Heart left ventricle (tissue), 16 donors: ENCODE data around the gene SEC62. TPM values are rescaled to one million over a fixed set of nuclear protein-coding genes. Genes with fewer than 3 reads are reported as not detected.

Experiments used
- ATAC-seq, 4 donors: fragments of 200-7000 bp; cut with Tn5 transposase; one replicate each; pipeline ENCODE4 v1.9.1; 2020 to 2022; ENCODE audit warnings: moderate library complexity in 4 of 4, mild to moderate bottlenecking in 3 of 4, moderate number of reproducible peaks in 1 of 4
- DNase-seq, 5 donors: peaks; one replicate each; pipeline ENCODE4 v3.0.0-alpha.2; 2020
- H3K27ac ChIP-seq, 12 donors: fragments of 200-600 bp; sonication (generic) in 4 of 12; one replicate each; pipeline versions ENCODE4 v1.5.0 to v1.8.0; 2016 to 2022; ENCODE audit warnings: mild to moderate bottlenecking in 2 of 12
- H3K27me3 ChIP-seq, 9 donors: fragments of 200-600 bp; sonication (generic) in 2 of 9; one replicate each; pipeline versions ENCODE4 v1.5.1 to v1.8.0; 2016 to 2022; ENCODE audit warnings: mild to moderate bottlenecking in 3 of 9
- H3K36me3 ChIP-seq, 9 donors: fragments of 200-600 bp; sonication (generic) in 2 of 9; one replicate each; pipeline versions ENCODE4 v1.5.0 to v1.8.0; 2018 to 2022; ENCODE audit warnings: mild to moderate bottlenecking in 2 of 9
- H3K4me1 ChIP-seq, 12 donors: fragments of 200-600 bp; sonication (generic) in 4 of 12; one replicate each; pipeline versions ENCODE4 v1.5.0 to v1.8.0; 2016 to 2022; ENCODE audit warnings: mild to moderate bottlenecking in 3 of 12
- H3K4me3 ChIP-seq, 12 donors: fragments of 200-600 bp; sonication (generic) in 4 of 12; one replicate each; pipeline versions ENCODE4 v1.5.0 to v1.8.0; 2017 to 2022; ENCODE audit warnings: mild to moderate bottlenecking in 9 of 12, moderate library complexity in 4 of 12
- H3K9me3 ChIP-seq, 12 donors: fragments of 200-600 bp; sonication (generic) in 4 of 12; one replicate each; pipeline versions ENCODE4 v1.5.0 to v1.8.0; 2016 to 2022; ENCODE audit warnings: mild to moderate bottlenecking in 1 of 12
- POLR2A ChIP-seq, 2 donors: fragments of 450-650 bp; IDR thresholded peaks; one replicate each; pipeline ENCODE4 v1.6.1; 2017; ENCODE audit warnings: antibody characterized with exemption in 2 of 2, mild to moderate bottlenecking in 2 of 2, moderate library complexity in 2 of 2
- WGBS, 4 donors: extraction: QIAGEN DNeasy Blood & Tissue Kit in 2 of 4; methylation state at CpG; one replicate each; pipeline versions ENCODE4 v1.1.5 to v1.1.7; 2013 to 2018; 5-methylcytosine and 5-hydroxymethylcytosine counted together
- intact Hi-C, 10 donors: fragments of 100-400 bp; cut with DNase I; formaldehyde crosslinking; loops; one replicate each; pipeline versions ENCODE4 v1.11.1 to v1.14.2; 2022
- polyA plus RNA-seq, 2 donors: library from polyadenylated mRNA; stranded (reverse); fragments of 200-250 nt; gene quantifications; one replicate each; pipeline ENCODE4 v1.2.3, GENCODE V29; 2013
- total RNA-seq, 9 donors: library from RNA; depleted of rRNA in 2 of 9; stranded (reverse); fragments of >200 nt in 2 of 9; fragmentation: NEBNext Ultra II Directional in 3 of 9; extraction: Animal tissue kit (Norgen Biotek cat#: 25700) in 3 of 9; gene quantifications; one replicate each; pipeline versions ENCODE4 v1.1.0 to v1.2.4, GENCODE V29; 2016 to 2023
- TF ChIP-seq, protein P1 (sequence below), 12 donors: fragments of 200-600 bp; sonication (generic) in 4 of 12; IDR thresholded peaks; one replicate each; pipeline versions ENCODE4 v1.5.0 to v1.8.0; 2018 to 2022; ENCODE audit warnings: antibody characterized with exemption in 12 of 12, mild to moderate bottlenecking in 5 of 12
- donor health status: ischemic (EF 13 %, LVEDD 7.1; RV severe dilation, severe dysfunction).
- donor health status: healthy with polysubstance abuse.
- donor health status: DM: no; HTN: yes; CAD: no.
- donor health status: DM: no; HTN: no; CAD: no.
- donor health status: ischemic (EF 25% LVEDD 6.9; RV normal size, moderate dysfunction).
- donor health status: ischemic (EF 25% LVEDD 5.7; RV mildly dilated, moderate dysfunction).
- donor health status: healthy.
- donor health status: DM: yes; HTN: yes; CAD: no.
- donor health status: ischemic (EF 35%, LVEDD 5.7; RV mildly dilated, moderate dysfunction).
- donor health status: nonischemic (EF 11% LVEDD 7.7; RV severe dilation, severe dysfunction).
- donor health status: DM: yes; HTN: yes; CAD: no.
- donor health status: PGD.
- donor health status: ischemic (EF 29% LVEDD 5.4; RV normal size, mild dysfunction).
- donor health status: nonischemic (EF 23%, LVEDD 6.1; RV moderate dilation, normal function).

The SEC62 gene
- total and polyA plus RNA-seq, 11 donors, result 29.5 to 104 (median 71.1) TPM

DNA sequence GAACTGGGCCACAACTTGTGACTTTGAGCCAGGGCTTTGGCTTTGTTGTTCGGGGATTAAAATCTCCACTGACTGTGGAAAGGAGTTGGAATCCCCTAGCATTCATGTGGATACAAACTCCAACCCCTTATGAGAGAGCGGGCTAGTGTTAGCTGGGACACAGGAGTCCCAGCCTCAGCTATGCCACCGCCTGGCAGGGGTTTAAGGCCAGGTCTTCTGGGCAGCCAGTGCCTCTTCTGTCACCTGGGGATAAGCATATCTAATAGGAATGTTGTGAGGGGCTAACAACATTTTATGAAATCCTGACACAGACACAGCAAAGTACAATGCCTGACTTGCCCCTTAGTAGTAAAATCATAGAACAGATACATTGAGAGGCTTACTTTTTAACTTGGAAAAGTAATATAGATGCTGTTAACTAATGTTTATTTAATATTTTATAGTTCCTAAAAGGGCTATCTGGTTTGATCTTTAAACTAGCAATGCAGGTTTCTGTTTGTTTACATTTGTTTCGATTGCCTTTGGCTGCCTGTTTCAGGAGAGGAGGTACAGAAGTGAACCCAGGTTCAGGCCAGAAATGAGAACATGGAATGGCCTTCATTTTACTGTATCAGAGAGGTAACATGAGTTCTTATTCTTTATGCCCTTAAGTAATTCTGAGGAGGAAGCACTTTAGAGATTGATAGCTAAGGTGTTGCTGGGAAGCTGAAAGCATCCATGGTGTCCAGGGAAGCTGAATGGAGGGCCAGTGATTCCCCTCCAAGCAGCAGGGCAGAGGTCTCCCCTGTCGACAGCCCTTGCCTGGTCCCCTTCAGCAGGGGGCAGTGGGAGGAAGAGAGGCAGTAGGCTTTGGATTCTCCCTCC lies 79.9 kb downstream of the SEC62 start:
- TF ChIP-seq POLR2A (IDR thresholded peaks at IDR 0.05), result no peak
- TF ChIP-seq, protein P1, sequence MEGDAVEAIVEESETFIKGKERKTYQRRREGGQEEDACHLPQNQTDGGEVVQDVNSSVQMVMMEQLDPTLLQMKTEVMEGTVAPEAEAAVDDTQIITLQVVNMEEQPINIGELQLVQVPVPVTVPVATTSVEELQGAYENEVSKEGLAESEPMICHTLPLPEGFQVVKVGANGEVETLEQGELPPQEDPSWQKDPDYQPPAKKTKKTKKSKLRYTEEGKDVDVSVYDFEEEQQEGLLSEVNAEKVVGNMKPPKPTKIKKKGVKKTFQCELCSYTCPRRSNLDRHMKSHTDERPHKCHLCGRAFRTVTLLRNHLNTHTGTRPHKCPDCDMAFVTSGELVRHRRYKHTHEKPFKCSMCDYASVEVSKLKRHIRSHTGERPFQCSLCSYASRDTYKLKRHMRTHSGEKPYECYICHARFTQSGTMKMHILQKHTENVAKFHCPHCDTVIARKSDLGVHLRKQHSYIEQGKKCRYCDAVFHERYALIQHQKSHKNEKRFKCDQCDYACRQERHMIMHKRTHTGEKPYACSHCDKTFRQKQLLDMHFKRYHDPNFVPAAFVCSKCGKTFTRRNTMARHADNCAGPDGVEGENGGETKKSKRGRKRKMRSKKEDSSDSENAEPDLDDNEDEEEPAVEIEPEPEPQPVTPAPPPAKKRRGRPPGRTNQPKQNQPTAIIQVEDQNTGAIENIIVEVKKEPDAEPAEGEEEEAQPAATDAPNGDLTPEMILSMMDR (IDR thresholded peaks at IDR 0.05), result no peak
- Histone ChIP-seq H3K4me3 (no peak overlapping the region), H3K27me3 (peaks cover 0 to 4% (median 0%) of the 10 kb centered on the region in 9 donors), H3K9me3 (no peaks in the 10 kb centered on the region), H3K4me1 (peaks cover 0 to 10% (median 1%) of the 10 kb centered on the region in 12 donors), H3K36me3 (no peaks in the 10 kb centered on the region), H3K27ac (no peak overlapping the region)
- intact Hi-C loops, result loop anchor here in 1 of 10 donors (10.0 kb wide), 1 partner anchor 182 kb away; the partner anchor contains the start of gene LRRC31
- DNase-seq (no peak), ATAC-seq (no peak)
- 81 to 88% (median 84%) methylated on average over 5 of the region's 5 CpGs for WGBS, 4 donors

DNA sequence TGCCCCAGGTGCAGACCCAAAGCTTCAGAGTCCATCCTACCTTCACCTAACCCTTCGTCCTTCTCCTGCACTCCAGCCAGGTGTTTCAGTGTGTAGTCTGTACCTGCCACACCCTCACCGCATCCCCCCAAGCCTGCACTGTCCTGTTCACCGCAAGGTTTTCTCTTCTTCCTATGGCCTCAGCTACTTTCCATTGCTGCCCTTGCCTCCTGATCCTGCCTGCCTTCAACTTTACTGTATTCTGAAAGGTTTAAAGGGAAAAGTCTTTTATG lies 80.5 kb downstream of the SEC62 start:
- DNase-seq (no peak), ATAC-seq (no peak)
- no peak overlapping the region for H3K4me3 ChIP-seq
- no peak overlapping the region for H3K27ac ChIP-seq
- intact Hi-C loops, result loop anchor here in 1 of 10 donors (10.0 kb wide), 1 partner anchor 182 kb away; the partner anchor contains the start of gene LRRC31
- peaks cover 0 to 10% (median 1%) of the 10 kb centered on the region in 12 donors for H3K4me1 ChIP-seq
- H3K27me3 ChIP-seq, result no peaks in the 10 kb centered on the region
- no peaks in the 10 kb centered on the region for H3K36me3 ChIP-seq
- H3K9me3 ChIP-seq, result no peaks in the 10 kb centered on the region
- no peak for TF ChIP-seq POLR2A (IDR thresholded peaks at IDR 0.05)
- TF ChIP-seq, protein P1 (IDR thresholded peaks at IDR 0.05), result no peak
- 95 to 99% (median 95%) methylated on average over 3 of the region's 3 CpGs for WGBS, 4 donors

Other genes starting within 250 kb of the SEC62 start
- gene TERC, start 201.7 kb upstream of the SEC62 start, total RNA-seq, result 10 to 100 TPM in 2 of 9 donors, 1 to 10 TPM in 5, not detected in 2; 1.0 to 60.8 (median 3.1) TPM
- gene TERC, start 201.7 kb upstream of the SEC62 start, polyA plus RNA-seq, result not detected
- 1 to 10 TPM in 2 of 9 donors, under 1 TPM in 7; 0.18 to 1.3 (median 0.54) TPM for gene ACTRT3, start 197.2 kb upstream of the SEC62 start, total RNA-seq
- gene ACTRT3, start 197.2 kb upstream of the SEC62 start, polyA plus RNA-seq, result under 1 TPM; 0.27 to 0.68 TPM
- gene MYNN, start 193.4 kb upstream of the SEC62 start, total RNA-seq, result 10 to 100 TPM in 7 of 9 donors, 1 to 10 TPM in 2; 8.8 to 14.1 (median 10.5) TPM
- 1 to 10 TPM; 5.0 to 9.9 TPM for gene MYNN, start 193.4 kb upstream of the SEC62 start, polyA plus RNA-seq
- not detected for gene LRRIQ4, start 153.9 kb upstream of the SEC62 start, total RNA-seq
- gene LRRIQ4, start 153.9 kb upstream of the SEC62 start, polyA plus RNA-seq, result not detected
- gene LRRC34, start 153.9 kb upstream of the SEC62 start, total RNA-seq, result 1 to 10 TPM in 6 of 9 donors, under 1 TPM in 2, not detected in 1; 0.60 to 2.4 (median 1.6) TPM
- under 1 TPM; 0.91 to 0.93 TPM for gene LRRC34, start 153.9 kb upstream of the SEC62 start, polyA plus RNA-seq
- gene LRRC31, start 96.9 kb upstream of the SEC62 start, total RNA-seq, result under 1 TPM in 1 of 9 donors, not detected in 8; 0.12 TPM
- gene LRRC31, start 96.9 kb upstream of the SEC62 start, polyA plus RNA-seq, result not detected
- not detected for gene SAMD7, start 55.2 kb upstream of the SEC62 start, total RNA-seq
- not detected for gene SAMD7, start 55.2 kb upstream of the SEC62 start, polyA plus RNA-seq
- gene GPR160, start 71.2 kb downstream of the SEC62 start, total RNA-seq, result 1 to 10 TPM in 4 of 9 donors, under 1 TPM in 5; 0.28 to 2.6 (median 0.99) TPM
- under 1 TPM; 0.65 to 1.00 TPM for gene GPR160, start 71.2 kb downstream of the SEC62 start, polyA plus RNA-seq
- gene PHC3, start 214.9 kb downstream of the SEC62 start, total RNA-seq, result 10 to 100 TPM; 29.9 to 83.8 (median 50.3) TPM
- gene PHC3, start 214.9 kb downstream of the SEC62 start, polyA plus RNA-seq, result 1 to 10 TPM; 5.7 to 5.9 TPM